Thoracic aorta (tissue), 2 donors: ENCODE measurements around the gene PPP1R26. TPM values are rescaled to one million over a fixed set of nuclear protein-coding genes. Genes with fewer than 3 reads are reported as not detected.

Source experiments
- ATAC-seq: fragments of 150-250 bp; one replicate; pipeline ENCODE4 v1.8.0; 2017; ENCODE audit warnings: low read depth; ENCODE audit not compliant: insufficient number of reproducible peaks, low FRiP score
- DNase-seq: peaks from one replicate; pipeline ENCODE4 v3.0.0-alpha.2; 2020; ENCODE audit warnings: low spot score
- H3K27ac ChIP-seq, 2 donors: fragments of 200-600 bp; sonication (generic); 1 replicate in 1 of 2; 2 replicates in 1 of 2; pipeline ENCODE4 v1.5.1; 2016; ENCODE audit warnings: mild to moderate bottlenecking in 2 of 2, moderate library complexity in 2 of 2
- H3K27me3 ChIP-seq: fragments of 200-600 bp; sonication (generic); replicated peaks from 2 replicates; pipeline ENCODE4 v1.6.0; 2016; ENCODE audit warnings: mild to moderate bottlenecking; ENCODE audit not compliant: insufficient read depth
- H3K36me3 ChIP-seq: fragments of 200-600 bp; sonication (generic); one replicate; pipeline ENCODE4 v1.5.1; 2016
- H3K4me1 ChIP-seq, 2 donors: fragments of 200-600 bp; sonication (generic); 1 replicate in 1 of 2; 2 replicates in 1 of 2; pipeline versions ENCODE4 v1.5.1 to v1.6.0; 2016; ENCODE audit warnings: low read depth in 2 of 2, mild to moderate bottlenecking in 1 of 2; ENCODE audit not compliant: control insufficient read depth in 1 of 2
- H3K4me3 ChIP-seq: fragments of 200-600 bp; sonication (generic); 2 replicates; pipeline ENCODE4 v1.5.1; 2016; ENCODE audit warnings: mild to moderate bottlenecking
- H3K9me3 ChIP-seq: fragments of 200-600 bp; sonication (generic); 2 replicates; pipeline ENCODE4 v1.5.1; 2016
- total RNA-seq, 2 donors: library from RNA; depleted of rRNA; stranded (reverse); fragments of >200 nt; gene quantifications; one replicate each; pipeline versions ENCODE4 v1.1.0 to v1.2.3, GENCODE V29; 2016
- TF ChIP-seq, protein P1 (sequence below): fragments of 200-600 bp; sonication (generic); IDR thresholded peaks from one replicate; pipeline ENCODE4 v1.5.1; 2019; ENCODE audit warnings: antibody characterized with exemption

PPP1R26 gene
- total RNA-seq, 2 donors from 2014 or later: 11.9 to 17.6 TPM

DNA sequence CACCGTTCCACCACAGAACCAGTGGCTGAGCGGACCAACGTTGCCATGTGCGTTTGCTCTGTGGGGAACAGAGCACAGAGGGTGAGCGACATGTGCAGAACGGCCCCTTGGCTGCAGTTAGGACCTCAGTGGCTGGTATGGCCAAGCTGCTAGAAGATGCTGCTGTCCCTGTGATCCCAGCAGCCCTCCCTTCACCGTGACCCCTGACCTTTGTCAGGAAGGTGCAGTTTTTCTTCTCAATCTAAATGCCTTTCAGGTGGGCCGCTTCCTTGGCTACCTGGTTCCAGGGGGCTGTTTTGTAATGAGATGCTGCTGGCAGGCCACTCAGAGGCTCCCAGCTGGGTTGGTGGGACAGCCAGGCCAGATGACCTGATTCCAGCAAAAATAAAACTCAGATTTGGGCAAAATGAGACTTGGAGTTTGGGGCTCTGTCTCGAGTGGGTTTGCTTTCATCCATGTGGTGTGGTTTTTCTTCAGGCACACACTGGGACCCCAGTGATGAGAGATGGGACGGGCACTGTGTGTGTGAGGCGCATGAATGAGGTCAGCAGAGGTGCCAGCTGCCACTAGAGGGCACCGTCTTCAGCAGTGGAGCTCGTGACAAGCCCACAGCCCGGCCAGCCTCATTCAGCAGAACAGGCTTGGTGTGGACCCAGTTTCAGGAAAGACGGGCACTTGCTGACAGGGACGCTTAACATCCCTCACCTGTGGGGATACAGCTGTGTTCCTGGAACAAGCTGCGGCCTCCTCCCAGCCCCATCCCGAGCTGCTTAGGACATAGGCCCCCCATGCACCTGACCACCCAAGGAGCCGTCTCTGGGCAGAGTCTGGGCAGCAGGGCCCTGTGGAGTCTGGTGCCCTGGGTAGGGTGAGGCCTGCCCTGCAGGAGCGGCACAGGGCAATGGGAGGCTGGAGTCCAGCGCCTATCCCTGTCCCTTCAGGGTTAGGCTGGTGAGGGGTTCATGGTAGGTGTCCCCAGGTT lies 25.0 kb downstream of the PPP1R26 start:
- ATAC-seq (no peak), DNase-seq (no peak)
- Histone ChIP-seq H3K9me3 (no peaks in the 10 kb centered on the region), H3K36me3 (peaks cover 25% of the 10 kb centered on the region), H3K4me3 (no peak overlapping the region), H3K4me1 (peaks cover 3 to 16% of the 10 kb centered on the region in 2 donors), H3K27me3 (no peaks in the 10 kb centered on the region), H3K27ac (no peak overlapping the region)
- TF ChIP-seq, protein P1, sequence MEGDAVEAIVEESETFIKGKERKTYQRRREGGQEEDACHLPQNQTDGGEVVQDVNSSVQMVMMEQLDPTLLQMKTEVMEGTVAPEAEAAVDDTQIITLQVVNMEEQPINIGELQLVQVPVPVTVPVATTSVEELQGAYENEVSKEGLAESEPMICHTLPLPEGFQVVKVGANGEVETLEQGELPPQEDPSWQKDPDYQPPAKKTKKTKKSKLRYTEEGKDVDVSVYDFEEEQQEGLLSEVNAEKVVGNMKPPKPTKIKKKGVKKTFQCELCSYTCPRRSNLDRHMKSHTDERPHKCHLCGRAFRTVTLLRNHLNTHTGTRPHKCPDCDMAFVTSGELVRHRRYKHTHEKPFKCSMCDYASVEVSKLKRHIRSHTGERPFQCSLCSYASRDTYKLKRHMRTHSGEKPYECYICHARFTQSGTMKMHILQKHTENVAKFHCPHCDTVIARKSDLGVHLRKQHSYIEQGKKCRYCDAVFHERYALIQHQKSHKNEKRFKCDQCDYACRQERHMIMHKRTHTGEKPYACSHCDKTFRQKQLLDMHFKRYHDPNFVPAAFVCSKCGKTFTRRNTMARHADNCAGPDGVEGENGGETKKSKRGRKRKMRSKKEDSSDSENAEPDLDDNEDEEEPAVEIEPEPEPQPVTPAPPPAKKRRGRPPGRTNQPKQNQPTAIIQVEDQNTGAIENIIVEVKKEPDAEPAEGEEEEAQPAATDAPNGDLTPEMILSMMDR: peak; percentile 53

DNA sequence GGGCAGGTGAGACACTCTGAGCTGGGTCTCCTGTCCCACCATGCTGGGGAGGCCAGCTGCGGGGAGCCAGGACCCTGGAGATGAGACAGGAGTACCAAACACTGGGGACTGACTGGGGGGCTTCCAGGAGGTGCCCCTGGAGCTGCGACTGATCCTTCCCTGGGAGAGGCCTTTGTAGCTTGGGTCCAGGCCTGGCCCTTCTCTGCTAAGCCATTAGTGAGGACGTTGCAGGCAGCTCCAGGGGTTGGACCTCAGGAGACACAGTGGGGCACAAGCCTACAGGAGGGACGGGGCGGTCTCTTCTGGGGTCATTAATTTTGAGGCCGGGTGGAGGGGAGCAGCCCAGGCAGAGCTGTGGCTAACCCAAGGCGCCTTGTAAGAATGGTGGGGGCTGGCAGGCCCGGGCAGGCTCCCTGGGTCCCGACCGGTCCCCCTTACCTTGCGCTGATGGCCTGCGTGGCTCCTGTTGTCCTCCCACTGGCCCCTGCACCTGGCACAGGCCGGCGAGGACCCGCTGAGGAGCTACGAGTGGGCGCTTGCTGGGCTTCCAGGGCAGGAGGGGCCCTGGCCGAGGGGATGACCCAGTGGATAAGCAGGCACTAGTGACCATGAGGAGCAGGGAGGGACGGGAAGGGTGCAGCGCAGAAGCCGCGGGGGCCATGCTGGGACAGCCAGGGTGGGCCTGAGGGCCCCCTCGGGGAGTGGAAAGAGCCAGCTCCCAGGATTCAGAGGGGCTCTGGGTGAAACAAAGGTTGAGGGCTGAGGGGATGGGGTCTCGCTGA lies 26.0 kb downstream of the PPP1R26 start:
- DNase-seq: no peak

DNA sequence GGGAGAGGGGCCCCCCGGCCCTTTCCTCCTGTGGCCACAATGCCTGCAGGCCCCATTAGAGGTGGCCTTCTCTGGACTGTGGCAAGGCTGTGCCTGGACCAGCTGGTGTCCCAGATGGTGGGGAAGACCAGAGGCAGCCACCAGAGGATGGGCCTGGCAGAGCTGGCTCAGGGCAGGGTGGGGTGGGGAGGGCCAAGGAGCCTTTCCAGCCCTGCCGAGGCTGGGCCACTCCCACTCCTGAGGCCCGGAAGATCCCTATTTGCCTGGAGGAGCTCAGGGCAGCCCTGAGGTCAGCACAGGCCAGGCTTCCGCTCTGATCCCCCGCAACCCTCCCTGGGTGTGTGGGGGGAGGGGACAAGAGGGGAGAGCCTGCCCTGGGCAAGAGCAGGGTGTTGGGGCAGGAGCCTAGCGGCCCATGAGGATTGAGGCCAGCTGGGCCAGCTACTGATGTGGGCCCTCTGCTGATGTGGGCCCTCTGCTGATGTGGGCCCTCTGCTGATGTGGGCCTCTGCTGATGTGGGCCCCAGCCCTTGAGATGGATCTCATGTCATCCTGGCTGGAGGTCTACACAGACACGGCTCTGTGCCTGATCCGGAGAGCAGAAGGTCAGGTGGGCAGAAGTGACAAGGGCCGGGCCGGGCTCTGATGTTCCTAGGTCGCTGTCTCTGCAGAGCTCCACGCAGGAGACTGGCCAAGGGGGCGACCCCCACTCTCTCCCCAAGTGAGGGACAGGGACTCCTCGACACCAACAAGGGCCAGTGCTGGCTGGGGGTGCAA lies 26.9 kb downstream of the PPP1R26 start:
- Histone ChIP-seq H3K4me3 (no peak overlapping the region), H3K4me1 (peaks cover 3 to 10% of the 10 kb centered on the region in 2 donors), H3K36me3 (peaks cover 25% of the 10 kb centered on the region), H3K27ac (no peak overlapping the region), H3K27me3 (no peaks in the 10 kb centered on the region), H3K9me3 (no peaks in the 10 kb centered on the region)
- TF ChIP-seq, protein P1: no peak
- DNase-seq (no peak), ATAC-seq (no peak)

More for the DNA sequence above, 26.0 kb downstream of the PPP1R26 start:
- H3K27ac ChIP-seq: no peak overlapping the region
- peaks cover 3 to 15% of the 10 kb centered on the region in 2 donors for H3K4me1 ChIP-seq
- no peak for ATAC-seq
- H3K36me3 ChIP-seq: peaks cover 25% of the 10 kb centered on the region
- H3K9me3 ChIP-seq: no peaks in the 10 kb centered on the region
- no peak overlapping the region for H3K4me3 ChIP-seq
- TF ChIP-seq, protein P1: no peak
- H3K27me3 ChIP-seq: no peaks in the 10 kb centered on the region

DNA sequence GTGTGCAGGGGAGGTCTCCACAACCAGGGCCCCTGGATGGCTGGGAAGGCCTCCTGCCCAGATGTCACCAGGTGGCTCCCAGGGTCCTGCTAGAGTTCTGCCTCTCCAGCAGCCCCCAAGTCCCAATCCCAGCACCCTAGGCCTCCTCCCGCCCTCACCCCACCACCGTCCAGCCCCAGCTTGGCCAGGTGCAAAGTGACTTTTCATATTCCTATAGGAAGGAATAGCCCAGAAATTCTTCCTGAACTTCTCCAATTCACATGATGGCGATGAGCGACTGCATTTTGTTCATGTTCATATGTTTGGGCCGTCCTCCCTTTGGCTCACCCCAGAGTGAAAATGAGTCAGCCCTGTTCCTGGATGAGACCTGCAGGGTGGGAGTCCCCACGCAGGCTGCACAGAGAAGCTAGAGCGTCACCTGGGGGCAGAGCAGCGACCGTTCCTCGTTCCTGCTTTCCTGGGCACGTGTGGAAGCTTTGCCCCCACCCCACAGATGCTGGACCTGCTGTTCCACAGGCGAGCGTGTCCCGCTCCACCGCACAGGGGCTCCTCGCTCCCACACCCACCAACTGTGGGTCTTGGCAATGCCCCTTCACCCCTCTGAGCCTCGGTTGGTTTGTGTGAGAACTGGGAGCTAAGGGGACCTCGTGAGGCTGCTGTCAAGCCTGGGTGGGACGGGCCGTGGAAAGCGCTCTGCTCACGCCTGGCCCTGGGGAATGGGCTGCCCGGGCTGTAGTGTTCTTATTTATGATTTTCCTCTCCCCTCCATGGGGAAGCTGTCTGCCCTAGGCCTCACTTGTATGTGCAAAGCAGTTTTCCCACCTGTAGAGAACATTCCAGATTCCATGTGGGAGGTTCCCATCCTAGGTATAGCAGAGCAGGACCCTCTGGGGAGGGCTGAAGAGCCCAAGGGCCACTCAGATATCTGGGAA lies 27.8 kb downstream of the PPP1R26 start:
- Histone ChIP-seq H3K36me3 (peaks cover 25% of the 10 kb centered on the region), H3K9me3 (no peaks in the 10 kb centered on the region), H3K27ac (no peak overlapping the region), H3K4me3 (no peak overlapping the region), H3K27me3 (no peaks in the 10 kb centered on the region), H3K4me1 (peaks cover 0 to 1% of the 10 kb centered on the region in 2 donors)
- ATAC-seq: no peak
- no peak for DNase-seq
- TF ChIP-seq, protein P1: no peak
